Endometrium (tissue), 2 donors: ENCODE results near the gene MRPL11.
"Not testable (repeated sequence)": the region's sequence is repeated elsewhere in the genome, so short reads cannot be mapped to it uniquely, and the experiment has no call there.

ENCODE experiments used
- FAIRE-seq: peaks from 2 replicates; lab custom pipeline; 2012; peaks lifted over from hg19 to GRCh38; lab: Jason Lieb, UNC
- donor health status: control.
- donor health status: control.

MRPL11 gene

DNA sequence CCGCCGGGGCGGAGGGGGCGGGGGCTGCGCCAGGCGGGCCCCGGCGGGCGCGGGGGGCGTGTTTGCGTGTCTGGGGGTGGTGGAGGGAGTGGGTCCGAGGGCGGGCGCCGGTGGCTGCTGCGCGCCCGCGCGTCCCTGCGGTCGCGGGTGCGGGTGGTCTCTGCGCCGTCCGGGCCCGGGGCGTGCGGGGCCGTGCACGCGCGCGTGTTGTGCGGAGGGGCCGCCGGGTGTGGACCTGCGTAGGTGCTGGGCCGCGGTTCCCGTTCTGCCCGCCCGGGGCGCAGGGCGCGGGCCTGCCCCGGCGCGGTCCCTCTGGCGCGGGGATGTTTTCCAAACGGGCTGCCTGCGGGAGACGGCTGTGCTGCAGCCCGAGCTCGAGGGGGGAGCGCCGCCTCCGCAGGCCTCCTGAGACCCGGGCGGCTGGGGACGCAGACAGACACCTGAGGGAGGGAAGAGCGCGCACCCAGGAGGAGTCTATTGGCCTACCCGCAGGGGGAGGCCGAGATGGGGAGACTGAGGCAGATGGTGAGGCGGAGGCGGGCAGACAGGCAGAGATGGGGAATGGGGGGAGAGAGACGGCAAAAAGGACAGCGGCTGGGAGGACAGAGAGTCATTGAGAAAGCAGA lies 28.5 kb upstream of the MRPL11 start:
- no peak for FAIRE-seq

DNA sequence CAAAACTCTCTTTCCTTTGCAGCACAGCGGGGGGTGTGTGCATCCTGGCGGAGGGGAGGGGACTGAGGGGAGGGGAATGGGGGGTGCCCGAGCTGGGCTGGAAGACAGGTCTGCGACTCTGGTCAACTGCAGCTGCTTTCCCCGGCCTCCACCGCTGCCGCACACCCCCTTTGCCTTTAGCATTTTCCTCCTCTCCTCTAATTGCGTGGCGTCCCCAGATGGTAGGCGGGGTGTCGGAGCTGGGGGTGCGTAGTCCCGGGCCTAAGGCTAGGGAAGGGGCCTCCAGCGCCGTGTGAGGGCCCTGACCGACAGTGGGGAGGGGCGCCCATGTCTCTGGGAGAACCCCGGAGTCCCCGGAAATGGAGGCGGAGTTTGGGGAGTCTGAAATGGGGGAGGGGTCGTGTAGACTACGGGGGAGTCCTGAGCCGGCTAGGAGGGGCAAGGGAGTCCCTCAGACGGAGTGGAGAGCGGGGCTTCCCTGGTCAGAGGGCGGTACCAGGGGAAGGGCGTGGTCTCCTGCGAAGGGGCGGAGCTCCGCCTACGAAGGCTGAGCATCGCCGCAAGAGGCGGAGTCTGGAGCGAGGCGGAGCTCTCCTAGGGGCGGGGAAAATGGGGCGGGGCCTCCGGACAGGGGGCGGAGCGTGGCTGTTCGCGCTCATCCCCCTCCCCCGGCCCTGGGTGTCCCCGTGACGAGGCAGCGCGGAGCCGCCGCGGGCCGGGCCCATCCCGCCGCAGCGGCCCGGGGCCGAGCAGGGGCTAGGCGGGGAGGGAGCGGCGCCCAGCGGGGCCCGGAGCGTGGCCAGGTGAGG lies 27.8 kb upstream of the MRPL11 start, which contains the start of gene PELI3:
Gene PELI3 (plus strand): TSS at position 681 of the 809 bp plus-strand sequence. CDS start 1,224 bp downstream, outside the sequence.
- no peak for FAIRE-seq

DNA sequence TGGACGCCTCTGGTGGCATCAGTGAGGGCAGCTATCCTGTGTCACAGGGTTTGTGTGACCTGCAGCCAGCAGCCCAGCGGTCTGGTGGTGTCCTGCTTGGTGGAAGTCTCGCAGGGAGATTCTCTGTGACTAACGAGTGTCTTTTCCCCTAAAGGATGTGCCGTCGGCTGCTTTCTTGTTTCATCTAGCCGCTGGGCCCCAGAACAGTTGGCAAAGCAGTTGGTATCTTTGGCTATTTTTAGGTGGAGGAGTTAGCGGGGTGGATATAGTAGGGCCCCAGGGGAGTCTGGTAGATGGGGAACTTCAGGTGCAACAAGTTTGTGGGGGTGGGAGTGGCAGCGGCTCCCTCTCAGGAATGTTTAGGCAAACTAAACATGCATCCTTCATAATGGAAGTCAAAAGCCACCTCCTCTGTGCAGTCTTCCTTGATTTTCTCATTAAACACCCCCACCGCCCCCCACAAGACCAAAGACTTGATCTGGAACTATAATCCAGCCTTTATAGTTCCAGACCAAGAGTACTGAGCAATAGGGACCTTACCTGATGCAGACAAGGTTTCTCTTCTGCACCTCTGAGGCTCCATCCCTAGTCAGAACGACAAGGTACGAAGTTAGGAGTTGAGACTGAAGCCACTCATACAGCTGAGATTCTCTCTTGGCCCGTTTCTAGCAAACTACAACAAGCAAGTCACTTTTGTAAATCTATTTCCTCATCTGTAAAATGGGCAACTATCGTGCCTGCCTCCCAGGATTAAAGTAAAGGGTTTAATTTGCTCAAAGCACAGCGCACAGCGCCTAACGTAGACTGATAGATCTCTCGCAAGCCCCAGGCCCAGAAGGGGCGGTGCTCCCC lies 27.0 kb upstream of the MRPL11 start:
- no peak for FAIRE-seq

DNA sequence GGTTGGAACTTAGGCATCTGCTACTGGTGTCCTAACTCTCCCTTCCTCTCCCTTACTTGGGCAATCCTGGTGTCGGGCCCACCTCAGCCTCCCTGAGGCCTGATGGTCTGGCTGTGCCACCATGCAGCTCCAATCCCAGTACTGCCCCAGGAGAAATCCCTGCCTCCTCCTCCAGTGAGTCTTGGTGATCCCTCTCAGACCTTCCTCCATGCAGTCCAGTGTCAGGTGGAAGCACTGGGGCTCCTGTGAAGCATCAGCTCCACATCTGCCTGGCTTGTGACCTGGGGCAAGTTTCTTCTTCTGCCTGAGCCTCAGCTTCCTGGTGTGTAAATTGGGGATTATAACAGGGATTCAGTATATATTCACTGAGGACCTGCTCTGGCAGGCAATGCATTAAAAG lies 26.3 kb upstream of the MRPL11 start:
- FAIRE-seq, result no peak

DNA sequence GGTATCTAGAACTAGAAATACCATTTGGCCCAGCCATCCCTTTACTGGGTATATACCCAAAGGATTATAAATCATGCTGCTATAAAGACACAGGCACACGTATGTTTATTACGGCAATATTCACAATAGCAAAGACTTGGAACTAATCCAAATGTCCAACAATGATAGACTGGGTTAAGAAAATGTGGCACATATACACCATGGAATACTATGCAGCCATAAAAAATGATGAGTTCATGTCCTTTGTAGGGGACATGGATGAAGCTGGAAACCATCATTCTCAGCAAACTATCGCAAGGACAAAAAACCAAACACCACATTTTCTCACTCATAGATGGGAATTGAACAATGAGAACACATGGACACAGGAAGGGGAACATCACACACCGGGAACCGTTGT lies 25.5 kb upstream of the MRPL11 start:
- FAIRE-seq, result not testable (repeated sequence)

DNA sequence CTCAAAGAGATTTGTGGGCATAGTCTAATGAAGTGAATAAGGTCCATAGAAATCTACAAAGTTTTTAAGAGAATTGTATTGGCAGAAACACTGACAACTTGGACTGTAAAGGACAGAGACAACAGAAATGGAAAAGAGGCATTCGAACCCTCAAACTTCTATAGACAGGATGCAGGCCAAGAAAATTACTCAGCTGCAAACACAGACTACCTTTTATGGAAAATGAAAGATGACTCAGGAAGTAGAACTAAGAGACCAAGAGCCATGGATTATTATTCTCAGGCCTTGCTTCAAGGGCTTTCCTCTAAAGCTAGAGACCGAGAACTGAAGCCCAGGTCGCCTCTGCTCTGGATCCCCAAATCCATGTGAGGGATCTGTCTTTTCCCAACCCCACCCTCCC lies 24.3 kb upstream of the MRPL11 start:
- no peak for FAIRE-seq

DNA sequence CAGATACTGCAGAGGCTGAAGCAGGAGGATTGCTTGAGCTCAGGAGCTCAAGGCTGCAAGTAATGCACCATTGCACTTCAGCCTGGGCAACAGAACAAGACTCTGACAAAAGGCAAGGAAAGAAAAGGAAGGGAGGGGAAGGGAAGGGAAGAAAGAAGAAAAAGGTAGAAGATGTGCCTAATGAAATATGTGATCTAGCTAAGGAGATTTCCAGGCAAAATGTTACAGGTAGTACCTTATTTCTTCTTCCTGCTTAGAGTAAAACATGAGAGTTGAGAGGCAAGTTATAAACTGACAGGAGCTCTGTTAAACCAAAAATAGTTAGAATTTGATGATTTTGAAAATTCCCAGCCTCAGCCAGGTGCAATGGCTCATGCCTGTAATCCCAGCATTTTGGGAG lies 23.4 kb upstream of the MRPL11 start:
- no peak for FAIRE-seq

DNA sequence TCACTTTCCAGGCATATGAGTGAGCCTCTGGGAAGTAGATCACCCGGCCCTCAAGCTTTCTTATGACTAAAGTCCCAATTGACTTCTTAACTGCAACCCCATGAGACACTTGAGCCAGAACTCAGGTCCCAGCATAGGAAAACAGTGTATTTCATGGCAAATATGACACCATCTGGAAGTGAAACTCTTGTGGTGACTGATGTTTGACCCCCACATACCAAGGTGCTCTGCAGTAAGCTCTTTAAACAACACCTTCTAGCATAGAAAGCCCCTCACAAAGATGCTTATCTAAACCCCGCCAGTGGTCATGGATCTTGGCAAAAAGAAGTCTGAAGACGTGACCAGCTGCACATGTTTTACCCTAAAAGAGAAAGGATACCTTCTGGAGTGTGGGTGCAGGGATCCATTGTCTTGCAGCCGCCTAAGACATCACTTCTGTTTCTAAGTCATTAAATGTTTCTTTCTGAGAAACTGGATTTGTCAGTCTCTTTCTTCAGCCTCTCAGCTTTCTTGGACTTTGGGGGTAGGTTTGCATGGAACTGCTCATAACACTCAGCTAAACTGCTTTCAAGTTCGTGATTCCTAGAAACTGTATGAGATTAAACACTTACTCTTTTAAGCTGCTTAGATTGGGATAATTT lies 20.6 kb upstream of the MRPL11 start:
- FAIRE-seq, result no peak

DNA sequence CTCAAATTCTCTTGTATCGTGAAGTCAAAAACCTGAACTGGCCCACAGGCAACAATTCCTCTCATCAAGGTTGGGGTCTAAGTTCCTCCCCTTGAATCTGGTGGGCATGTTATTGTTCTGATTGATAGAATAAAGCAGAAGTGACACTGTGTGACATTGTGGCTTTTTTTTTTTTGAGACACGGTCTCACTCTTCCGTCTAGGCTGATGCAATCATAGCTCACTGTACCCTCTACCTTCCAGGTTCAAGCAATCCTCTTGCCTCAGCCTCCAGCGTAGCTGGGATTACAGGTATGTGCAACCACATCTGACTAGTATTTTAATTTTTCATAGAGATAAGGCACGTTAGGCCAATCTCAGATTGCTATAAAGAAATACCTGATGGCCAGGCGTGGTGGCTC lies 19.2 kb upstream of the MRPL11 start:
- FAIRE-seq, result no peak

DNA sequence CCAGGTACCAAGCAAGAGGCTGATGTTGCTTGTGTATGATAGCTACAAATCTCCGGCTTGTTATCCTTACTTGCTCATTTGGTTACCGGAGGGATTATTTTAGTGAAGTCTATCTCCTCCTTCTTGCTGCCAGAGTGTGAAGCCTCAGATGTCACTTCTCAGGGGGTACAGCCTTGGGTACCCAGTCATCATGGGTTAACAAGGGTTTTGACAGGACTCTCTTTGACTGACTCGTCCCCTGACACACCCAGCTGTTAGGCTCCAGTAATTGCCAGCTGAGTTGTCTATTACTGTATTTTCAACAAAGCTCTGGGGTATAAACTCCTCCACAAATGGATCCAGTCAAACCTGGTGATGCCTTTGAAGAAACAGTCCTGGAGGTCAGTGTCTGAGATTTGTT lies 16.2 kb upstream of the MRPL11 start:
- no peak for FAIRE-seq

DNA sequence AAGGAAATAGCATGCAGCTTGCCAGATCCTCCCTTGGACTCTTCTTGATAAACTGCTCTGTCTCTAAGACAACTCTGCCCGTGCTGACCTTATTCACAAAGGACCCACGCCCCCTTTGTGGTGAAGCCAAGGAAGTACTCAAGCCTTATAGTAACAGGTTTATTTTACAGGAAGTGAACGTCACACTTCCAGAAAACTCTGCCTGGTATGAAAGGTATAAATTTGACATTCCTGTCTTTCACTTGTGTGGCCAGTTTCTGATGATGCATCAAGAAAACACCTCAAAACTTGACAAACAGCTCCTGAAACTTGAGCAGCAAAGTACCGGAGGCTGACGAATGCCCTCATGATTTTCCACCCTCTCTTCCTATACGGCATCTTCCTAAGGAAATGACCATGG lies 15.6 kb upstream of the MRPL11 start:
- FAIRE-seq, result no peak

DNA sequence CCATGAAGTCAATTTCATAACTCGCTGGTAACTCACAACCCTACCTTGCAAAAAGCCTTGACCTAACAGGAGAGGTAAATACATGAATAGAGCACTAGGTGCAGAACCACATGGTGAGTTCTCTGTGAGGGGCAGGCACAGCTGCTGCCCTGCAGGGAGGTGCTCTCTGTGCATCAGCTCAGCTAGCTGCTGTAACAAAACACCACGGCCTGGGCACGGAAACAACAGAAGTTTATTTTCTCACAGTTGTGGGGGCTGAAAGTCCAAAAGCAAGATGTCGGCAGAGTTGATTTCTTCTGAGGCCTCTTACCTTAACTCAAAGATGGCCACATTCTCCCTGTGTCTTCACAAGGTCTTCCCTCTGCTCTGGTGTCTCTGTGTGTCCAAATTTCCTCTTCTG lies 13.0 kb upstream of the MRPL11 start:
- no peak for FAIRE-seq

DNA sequence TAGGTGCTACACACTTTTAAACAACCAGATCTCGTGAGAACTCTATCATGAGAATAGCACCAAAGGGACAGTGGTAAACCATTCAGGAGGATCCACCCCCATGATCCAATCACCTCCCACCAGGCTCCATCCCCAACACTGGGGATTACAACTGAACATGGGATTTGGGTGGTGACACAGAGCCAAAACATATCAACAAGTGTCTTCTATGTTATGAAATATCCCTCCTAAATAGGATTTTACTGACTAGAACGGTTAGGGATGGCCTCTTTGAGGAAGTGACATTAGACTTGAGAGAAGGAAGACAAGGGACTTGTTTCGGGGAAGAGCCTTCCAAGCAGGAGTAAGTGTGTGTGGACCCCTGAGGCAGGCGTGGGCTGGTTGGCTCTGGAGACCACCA lies 11.9 kb upstream of the MRPL11 start:
- no peak for FAIRE-seq

DNA sequence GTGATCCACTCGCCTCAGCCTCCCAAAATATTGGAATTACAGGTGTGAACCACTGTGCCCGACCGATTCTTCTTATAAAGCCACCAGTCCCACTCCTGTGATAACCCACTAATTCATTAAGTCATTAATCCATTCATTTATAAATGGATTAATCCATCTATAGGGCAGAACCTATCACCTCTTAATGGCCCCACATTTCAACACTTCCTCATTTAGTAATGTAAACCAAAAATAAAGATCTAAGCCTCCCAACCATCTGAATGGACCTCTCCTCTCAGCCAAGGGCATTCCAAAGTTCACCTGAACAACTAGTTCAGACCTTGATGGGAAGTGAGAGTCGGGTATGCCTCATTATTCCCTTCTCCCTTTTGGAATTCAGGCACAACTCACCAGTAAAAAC lies 9.9 kb upstream of the MRPL11 start:
- FAIRE-seq, result no peak

DNA sequence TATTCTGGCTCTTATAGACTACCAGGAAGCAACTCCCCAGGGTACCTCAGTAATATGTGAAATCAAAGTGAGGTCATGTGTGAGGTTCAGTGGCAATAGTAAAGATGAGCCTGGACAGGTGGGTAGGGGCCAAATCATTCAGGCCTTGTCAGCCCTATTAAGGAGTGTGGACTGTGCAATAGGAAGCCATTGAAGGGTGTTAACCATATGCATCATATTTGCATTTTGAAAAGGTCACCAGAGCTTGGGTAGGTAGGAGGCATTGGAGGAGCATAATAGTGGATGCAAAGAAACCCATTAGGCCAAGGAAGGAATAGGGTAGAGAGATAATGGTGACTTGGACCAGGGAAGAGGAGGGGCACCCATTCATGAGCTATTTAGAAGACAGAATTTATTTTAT lies 8.4 kb upstream of the MRPL11 start:
- no peak for FAIRE-seq

DNA sequence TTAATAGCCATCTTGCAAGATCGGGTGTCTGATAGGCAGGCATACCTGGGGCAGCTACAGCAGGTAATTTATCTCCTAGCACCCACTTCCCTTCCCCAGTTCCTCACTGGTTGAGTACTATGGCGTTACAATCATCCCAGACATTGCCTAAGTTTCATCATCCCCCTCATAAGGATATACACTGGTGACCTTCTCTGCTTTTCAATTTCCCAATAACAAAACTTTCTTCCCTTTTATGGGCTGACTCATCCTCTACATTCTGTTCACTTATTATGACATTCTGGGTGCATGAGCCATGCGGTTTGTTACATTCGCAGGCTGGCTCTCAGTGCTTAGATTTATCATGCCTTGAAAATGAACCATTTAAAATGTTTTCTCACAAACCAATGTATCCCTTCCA lies 5.0 kb upstream of the MRPL11 start:
- FAIRE-seq, result no peak

DNA sequence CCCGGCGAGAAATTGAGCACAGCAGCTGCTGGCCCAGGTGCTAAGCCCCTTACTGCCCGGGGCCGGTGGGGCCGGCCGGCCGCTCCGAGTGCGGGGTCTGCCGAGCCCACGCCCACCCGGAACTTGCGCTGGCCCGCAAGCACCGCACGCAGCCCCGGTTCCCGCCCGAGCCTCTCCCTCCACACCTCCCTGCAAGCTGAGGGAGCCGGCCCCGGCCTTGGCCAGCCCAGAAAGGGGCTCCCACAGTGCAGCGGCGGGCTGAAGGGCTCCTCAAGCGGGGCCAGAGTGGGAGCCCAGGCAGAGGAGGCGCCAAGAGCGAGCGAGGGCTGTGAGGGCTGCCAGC lies 2.3 kb upstream of the MRPL11 start:
- not testable (repeated sequence) for FAIRE-seq

DNA sequence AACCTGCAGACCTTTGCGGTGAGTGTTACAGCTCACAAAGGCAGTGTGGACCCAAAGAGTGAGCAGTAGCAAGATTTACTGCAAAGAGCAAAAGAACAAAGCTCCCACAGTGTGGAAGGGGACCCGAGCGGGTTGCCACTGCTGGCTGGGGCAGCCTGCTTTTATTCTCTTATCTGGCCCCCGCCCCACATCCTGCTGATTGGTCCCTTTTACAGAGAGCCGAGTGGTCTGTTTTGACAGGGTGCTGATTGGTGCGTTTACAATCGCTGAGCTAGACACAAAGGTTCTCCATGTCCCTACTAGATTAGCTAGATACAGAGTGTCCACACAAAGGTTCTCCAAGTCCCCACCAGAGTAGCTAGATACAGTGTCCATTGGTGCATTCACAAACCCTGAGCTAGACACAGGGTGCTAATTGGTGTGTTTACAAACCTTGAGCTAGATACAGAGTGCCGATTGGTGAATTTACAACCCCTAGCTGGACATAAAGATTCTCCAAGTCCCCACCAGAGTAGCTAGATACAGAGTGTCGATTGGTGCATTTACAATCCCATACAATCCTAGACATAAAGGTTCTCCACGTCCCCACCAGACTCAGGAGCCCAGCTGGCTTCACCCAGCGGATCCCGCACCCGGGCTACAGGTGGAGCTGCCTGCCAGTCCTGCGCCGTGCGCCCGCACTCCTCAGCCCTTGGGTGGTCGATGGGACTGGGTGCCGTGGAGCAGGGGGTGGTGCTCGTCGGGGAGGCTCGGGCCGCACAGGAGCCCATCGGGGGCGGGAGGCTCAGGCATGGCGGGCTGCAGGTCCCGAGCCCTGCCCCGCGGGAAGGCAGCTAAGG lies 1.7 kb upstream of the MRPL11 start:
- FAIRE-seq, result not testable (repeated sequence)

DNA sequence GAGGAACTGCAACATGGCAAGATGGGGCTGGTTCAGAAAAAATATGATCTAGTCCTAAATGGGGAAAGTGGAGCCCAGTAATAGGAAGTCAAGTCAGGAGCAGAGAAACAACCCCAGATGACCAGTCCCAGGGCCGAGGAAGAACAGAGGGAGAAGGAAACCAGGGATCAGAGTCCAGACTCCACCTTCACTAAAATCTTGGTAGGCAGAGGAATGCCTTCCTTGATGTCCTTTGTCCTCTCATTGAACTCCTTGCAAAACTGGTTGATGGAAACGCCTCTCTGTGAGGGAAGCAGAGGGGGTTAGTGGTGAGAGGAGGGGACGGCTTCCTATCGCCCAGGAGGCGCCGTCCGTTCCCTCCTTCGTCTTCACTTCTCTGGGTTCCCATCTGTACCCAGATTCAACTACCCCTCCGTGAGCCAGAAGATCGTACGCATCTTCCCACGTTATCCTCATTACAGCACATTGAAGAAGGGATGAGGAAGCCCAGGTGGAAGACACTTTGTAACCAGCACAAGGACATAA lies 607 bp downstream of the MRPL11 start:
- no peak for FAIRE-seq

DNA sequence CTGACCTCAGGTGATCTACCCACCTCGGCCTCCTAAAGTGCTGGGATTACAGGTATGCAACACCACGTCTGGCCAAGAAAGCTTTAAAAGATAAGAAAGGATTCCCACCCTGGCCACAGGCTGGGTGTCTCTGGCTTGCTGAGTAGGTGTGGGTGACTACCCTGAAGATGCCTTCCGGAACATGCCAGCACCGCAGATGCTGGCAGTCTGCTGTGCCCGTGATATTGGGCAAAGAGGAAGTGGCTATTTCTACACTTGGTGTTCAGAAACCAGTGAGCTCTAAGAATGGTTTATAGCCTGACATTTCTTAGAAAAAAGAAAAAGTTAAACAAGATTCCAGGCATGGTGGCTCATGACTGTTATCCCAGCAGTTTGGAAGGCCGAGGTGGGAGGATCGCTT lies 6.1 kb downstream of the MRPL11 start:
- no peak for FAIRE-seq

DNA sequence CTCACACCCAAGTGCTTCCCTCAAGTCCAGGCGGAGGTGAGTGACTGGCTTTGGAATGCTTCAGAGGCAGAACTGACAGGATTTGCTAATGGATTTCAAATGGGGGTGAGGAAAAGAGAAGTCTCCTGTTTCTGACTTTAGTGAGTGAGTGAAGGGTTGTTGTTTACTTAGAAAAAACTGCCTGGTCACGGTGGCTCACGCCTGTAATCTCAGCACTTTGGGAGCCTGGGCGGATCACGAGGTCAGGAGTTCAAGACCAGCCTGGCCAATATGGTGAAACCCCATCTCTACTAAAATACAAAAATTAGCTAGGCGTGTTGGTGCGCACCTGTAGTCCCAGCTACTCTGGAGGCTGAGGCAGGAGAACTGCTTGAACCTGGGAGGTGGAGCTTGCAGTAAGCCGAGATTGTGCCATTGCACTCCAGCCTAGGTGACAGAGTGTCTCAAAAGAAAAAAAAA lies 6.7 kb downstream of the MRPL11 start:
- FAIRE-seq, result not testable (repeated sequence)
